ENCODE measurements around the gene TXNL4B.
"Not testable (repeated sequence)": the region's sequence is repeated elsewhere in the genome, so short reads cannot be mapped to it uniquely, and the experiment has no call there.

TXNL4B gene

DNA sequence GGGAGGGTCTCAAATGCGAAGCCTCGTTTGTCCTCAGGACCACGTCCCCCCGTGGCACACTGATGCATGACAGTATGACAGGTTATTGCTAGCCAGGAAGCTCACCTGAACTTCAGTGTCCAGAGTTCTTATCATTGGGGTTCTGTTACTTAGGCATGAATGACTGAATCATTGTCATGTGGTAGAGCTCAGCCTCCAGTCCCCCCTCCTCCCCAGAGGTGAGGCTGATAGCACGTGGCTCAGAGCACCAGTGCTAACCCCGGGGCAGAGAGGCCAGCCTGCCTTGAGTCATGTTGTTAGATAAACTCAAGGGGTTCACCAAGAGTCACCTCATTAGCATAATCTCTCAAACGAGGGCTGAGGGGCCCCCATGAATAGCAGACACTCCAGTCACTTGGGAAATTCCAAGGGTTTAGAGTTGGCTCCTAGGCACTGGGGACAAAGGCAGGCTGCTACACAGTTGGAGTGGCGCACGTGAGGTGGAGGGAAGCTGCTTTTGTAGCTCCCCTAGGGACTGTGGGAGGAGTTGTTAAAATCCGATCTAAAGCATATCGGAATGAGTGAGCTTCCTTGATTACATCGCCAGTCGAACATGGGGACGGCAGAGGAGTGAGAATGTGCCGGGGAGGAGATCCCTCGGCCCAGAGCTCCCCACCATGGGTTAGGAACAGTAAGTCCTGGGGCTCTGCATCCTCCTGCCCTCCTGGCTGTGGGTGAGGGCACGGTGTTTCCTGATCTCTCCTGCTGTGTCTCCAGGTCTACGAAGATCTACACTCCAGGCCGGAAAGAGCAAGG lies 18.4 kb upstream of the TXNL4B start:
- no peak for DNase-seq

DNA sequence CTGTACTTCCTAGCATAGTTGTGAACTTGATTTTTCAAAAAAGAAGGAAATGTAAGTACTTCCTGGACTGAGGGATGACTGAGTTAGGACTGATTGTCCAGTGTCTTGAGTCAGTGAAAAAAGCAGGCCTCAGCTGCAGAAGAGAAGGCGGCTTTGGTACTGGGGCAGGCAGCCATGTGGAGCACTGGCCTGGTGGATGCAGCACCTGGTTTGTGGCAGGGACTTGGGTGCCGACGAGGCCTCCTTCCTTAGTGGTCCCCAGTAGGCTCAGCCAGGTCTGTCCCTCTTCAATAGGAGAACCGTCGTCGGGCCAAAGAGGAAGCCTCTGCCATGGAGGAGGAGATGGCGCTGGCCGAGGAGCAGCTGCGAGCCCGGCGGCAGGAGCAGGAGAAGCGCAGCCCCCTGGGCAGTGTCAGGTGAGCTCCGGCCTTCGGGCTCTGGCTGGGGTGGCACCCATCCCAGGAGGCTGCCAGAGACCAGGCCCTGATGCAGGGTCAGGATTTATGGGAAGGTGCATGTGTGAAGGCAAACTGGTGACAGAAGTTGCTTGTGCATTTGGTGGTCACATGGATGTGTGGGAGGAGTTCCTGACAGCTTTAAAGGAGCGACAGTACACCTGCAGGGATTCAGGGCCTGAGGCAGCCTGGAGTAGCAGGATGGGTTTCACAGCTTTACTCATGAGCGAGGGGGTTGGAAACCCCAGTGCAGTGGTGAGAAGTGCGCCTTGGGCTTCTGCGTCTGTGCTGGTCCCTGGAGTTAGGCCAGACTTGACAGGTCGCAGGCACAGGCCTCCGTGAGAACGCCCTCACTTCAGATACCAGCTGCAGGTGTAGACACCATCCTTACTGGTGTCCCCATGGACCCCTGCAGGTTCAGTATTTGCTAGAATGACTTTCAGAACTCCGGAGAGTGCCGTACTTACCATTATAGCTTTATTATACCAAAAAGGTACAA lies 17.5 kb upstream of the TXNL4B start:
- DNase-seq: no peak

DNA sequence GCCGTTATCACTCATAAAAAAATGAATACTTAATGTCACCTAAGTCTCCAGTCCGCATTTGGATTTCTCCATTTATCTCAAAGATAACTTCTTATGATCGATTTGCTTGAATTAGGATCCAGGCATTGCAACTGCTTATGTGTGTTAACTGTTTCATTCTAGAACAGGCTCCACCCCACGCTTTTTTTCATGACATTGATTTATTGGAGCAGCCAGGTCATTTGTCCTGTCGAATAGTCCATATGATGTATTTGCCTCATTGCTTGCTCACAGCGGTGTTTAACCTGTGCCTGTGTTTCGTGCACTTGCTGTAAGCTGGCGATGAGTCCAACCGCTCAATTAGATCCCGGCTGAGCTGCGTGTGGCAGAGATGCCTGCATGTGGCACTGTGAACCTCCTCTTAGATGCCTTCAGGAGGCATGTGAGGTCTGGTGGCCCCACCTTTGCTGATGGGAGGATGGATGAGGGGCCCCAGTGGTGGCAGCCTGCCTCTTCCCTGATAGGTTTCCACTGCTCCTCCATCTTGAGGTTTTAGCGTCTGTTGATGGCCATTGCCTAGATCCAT lies 16.6 kb upstream of the TXNL4B start:
- DNase-seq: no peak

DNA sequence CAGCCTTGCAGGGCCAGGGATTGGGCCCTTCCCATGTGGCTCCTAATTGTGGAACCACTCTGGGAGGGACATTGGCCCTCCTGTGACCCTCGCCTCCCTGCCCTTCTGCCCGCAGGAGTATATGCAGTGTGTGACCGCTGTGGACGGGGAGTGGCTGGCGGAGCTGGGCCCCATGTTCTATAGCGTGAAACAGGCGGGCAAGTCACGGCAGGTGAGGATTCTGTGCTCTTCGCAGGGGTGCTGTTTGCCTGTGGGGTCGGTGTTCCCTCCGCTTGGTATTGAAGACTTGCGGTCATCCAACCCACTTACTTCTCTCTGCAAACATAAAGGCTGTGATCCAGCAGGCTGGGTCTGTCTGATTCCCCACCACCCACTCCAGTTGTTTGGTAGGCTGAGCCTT lies 15.9 kb upstream of the TXNL4B start:
- no peak for DNase-seq

DNA sequence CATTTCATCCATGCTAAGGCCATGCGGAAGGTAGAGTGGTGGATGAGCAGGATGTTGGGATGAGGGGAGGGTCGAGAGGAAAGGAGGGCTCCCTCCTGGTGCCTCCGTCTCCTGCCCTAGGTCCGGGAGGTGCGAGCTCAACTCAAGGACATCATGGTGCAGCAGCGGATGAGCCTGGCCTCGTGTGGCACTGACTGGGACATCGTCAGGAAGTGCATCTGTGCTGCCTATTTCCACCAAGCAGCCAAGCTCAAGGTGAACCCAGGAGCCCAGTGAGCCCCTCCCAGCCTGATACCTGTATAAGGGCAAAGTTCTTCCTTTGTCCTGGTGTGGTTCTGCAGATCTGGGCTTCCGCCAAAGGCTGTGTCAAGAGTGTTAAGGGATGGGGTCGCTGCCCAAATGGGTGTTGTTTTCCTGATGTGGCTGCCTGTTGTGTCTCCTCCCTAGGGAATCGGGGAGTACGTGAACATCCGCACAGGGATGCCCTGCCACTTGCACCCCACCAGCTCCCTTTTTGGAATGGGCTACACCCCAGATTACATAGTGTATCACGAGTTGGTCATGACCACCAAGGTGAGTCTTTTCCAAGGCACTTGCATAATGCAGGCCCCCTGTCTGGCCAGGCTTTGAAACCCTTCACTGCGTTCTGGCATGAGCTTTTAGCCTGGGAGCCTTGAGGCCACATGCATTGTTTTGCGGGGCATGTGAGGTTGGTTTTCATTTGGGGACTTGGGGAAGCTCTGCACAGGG lies 15.1 kb upstream of the TXNL4B start:
- DNase-seq: no peak

DNA sequence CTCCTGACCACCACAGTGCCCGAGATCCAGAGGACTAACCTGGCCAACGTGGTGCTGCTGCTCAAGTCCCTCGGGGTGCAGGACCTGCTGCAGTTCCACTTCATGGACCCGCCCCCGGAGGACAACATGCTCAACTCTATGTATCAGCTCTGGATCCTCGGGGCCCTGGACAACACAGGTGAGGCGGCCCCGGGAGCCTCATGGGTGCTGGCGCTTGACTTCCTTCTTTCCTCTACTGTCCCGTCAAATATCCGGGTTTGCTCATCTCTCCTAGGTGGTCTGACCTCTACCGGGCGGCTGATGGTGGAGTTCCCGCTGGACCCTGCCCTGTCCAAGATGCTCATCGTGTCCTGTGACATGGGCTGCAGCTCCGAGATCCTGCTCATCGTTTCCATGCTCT lies 14.0 kb upstream of the TXNL4B start:
- DNase-seq: no peak

DNA sequence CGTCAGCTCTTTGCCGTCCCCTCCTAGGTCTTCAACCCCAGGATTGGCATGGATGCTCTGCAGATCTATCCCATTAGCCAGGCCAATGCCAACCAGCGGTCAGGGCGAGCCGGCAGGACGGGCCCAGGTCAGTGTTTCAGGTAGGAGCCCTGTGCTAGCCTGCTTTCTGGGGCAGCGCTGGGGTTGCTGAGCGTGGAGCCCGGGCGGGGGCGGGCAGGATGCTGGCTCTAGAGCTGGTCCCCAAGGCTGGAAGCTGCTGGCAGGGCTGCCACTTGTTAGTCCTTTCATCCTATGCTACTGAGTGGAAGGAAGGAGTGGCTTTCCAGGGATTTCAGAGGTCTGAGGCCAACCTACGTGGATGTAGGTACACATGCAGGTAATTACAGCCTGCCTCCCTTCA lies 12.6 kb upstream of the TXNL4B start:
- no peak for DNase-seq

DNA sequence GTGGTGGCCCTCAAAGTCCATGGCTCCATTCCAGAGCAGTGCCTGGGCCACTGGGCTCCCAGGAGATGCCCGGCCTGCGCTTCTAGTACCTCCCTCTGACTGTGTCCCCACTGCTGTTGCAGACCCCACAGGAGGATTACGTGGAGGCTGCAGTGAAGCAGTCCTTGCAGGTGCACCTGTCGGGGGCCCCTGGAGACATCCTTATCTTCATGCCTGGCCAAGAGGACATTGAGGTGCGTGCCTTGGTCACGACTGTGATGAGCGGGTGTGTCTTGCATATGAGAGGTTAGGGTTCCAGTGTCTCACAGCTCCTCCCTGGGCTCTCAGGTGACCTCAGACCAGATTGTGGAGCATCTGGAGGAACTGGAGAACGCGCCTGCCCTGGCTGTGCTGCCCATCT lies 11.5 kb upstream of the TXNL4B start:
- DNase-seq: no peak

DNA sequence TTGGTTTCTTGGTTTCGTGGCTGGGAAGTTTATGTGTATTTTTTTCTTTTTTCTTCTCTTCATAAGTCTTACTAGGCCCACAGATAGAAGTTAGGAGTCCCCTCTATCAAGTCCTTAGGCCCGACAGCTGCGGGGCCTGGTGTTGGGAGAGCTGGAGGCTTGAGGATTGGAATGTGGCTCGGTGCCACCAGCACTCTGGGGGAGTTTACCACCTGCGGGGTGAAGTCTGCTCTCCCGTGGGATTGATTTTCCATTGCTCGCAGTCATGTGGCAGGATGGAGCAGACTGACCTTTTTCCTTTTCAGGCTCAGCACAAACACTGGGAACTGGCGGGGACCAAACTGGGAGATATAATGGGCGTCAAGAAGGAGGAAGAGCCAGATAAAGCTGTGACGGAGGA lies 7.8 kb upstream of the TXNL4B start:
- DNase-seq: no peak

DNA sequence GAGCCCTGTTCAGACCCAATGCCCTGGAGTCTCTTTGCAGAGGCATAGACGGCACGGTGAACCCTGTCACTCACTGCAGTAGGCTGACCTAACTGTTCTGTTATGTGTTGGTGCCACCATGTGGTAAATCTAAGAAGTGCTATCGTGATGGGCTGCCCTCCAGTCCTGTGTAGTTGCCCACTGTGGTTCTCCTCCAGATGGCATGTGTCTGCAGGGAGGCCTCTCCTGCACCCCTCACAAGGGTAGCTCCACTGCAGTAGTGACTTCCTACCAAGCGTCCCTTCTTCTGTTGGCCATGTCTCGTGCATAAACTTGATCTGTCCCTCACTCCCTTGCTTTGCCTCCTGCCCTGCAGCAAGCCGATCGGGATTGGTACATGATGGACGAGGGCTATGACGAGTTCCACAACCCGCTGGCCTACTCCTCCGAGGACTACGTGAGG lies 6.0 kb upstream of the TXNL4B start:
- peak; percentile 47 for DNase-seq

DNA sequence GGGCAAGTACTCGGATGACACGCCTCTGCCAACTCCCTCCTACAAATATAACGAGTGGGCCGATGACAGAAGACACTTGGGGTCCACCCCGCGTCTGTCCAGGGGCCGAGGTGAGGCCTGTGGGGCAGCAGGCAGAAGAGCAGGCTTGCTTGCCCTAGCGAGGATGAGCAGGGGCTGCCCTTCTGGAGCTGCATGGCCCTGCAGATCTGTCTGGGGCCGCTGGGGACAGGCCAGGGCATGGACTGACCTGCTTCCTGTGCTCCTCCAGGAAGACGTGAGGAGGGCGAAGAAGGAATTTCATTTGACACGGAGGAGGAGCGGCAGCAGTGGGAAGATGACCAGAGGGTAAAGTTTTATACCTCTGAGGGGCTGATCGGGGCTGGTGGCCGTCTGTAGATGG lies 5.5 kb upstream of the TXNL4B start:
- DNase-seq: no peak

DNA sequence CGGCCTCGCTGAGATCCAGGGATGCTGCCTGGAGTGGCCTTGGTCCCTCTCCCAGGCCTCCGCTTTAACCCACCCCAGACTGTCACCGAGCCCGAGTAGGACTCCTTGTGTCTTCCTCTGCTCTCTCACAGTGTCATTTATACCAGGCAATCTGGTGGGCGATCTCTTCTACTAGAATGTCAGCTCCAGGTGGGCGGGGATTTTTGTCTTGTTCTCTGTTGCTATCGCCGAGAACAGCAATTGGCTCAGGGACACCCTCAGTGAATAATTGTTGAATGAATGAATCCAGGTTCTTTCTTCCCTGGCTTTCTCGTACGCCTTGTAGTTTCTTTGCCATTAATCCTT lies 818 bp upstream of the TXNL4B start:
- no peak for DNase-seq

DNA sequence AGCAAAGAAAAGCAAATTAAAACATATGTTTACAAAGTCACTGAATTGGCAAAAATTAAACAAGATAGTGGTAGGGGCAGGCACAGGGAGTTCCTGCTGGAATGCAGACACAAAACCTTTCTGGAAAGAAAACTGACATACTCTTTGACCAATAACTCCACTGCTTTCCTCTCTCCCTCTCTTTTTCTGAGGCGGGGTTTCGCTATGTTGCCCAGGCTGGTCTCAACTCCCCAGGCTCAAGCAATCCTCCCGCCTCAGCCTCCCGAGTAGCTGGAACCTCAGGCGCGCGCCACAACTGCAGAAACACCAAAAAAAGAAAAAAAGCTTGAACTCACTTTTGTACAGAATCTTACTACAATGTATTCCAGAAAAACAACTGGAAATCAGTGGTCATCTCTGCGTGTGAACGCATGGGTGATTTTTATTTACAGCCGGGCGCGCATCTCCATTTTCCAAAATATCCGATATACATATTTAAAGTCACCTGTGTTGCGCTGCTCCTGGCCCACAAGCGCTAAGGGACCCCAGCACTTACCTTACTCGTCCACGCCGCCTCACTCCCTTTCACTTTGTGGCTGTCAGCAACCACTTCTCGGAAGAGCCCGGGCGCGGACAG lies 480 bp downstream of the TXNL4B start:
- DNase-seq: no peak

DNA sequence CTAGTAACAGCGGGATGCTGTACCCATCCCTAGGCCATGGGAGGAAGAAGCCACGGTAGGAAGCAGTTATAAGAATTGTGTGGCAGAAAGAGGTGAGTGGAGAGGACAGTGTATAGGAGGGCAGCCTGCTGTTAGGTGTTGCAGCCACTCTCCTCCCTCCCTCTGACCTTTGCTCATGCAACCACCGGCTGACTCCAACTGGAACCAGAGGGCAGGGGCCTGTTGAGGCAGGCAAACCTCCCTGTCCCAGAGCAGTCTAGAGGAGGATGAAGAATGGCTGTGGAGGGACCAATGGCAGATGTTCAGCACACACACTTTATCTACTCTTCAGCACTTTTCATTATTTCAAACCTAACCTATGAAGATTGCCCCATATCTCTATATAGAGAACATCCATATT lies 2.2 kb downstream of the TXNL4B start:
- no peak for DNase-seq

DNA sequence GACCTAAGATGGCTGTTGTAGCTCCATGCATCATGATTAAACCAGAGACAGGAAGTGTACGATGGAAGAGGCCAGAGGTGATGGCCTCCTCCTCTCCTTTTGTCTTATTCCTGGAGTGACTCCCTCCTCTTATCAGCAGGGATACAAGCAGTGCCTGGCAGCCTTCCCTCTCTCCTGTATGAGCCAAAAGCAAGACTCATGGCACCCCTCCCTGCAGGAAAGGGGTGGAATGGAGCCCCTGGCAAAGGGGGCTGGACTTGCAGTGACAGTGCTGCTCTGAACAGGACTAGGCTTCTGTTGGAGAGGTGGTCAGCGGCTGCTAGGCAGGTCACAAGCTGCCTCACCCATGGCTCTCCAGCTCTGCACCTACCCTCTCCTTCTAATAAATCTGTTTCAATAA lies 8.4 kb downstream of the TXNL4B start:
- no peak for DNase-seq

DNA sequence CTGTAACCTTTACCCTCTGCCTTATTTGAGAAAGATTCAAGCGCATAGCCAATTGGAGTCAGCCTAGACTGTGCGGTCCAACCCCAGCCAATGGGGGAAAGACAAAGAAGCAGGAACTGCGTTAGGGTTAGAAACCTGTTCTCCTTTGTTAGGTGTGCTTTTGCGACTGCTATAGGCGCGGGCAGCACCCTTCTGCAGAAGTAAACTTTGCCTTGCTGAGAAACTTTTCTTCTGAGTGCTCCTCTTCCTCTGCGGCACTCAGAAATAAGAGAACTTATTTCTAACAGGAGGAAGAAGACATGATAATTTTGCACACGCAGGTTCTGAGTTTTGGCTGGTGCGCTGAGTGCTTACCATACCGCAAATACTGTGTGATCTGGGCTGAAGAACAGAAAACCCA lies 9.0 kb downstream of the TXNL4B start:
- no peak for DNase-seq

DNA sequence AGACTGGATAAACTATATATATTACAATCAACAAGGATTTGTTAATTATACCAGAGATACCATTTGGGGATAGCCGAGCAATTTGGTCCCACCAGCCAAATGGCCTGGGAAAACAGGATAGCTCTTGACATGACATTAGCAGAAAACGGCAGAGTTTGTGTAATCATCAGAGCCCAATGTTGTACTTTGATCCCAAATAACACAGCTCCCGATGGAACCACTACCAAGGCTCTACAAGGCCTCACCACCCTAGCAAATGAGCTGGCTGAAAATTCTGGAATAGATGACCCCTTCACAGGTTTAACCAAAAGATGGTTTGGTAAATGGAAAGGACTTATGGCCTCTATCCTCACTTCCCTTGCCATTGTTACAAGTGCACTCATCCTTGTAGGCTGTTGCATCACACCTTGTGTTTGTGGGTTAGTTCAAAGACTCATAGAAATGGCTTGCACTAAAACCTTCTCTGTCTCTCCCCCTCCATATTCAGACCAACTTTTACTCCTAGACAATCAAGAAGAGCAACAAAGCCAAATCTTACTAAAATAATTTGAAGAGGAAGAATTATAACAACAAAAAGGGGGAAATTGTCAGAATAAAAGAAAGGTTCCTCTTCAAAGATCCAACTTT lies 9.5 kb downstream of the TXNL4B start:
- no peak for DNase-seq

DNA sequence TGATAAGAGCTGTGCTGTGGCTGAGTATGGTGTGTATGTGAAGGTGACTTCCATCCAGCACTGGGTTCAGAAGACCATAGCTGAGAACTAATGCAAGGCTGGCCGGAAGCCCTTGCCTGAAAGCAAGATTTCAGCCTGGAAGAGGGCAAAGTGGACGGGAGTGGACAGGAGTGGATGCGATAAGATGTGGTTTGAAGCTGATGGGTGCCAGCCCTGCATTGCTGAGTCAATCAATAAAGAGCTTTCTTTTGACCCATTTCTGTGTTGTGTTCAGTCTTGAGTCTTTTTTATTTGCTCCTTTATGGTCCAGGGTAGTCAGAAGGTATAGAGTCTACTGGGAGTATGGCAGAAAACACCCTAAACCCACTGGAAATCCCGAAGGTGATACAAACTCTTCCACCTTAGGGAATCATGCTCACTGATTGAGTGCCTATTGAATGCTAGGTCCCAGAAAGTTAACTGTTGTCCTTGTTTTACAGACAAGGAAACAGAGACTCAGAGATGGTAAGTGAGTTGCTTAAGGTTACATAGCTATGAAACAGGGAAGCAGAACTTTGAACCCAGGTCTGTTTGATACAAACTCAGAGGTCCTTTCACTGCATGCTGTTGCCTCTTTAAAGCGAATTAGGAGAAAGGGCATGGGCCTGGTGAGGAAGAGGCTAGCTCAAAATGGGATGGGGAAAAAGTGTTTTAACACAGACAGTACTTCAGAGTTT lies 16.3 kb downstream of the TXNL4B start:
- not testable (repeated sequence) for DNase-seq

DNA sequence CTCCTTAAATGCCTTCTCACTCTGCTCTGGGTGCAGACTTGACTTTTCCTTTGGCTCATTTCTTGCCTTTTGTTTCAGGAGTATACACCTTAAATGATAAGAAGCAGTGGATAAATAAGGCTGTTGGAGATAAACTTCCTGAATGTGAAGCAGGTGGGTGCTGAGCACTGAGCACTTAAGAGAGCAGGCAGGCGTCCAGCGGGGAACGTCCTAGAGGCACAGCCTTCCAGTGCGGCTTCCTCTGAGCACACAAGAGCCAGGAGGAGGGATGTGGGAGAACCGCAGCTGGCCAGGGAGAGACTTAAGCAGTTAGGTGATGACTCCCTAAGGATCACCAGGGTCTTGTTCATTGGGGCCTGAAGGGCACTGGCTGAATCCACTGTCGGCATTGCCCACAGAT lies 18.4 kb downstream of the TXNL4B start:
- DNase-seq: not testable (repeated sequence)

DNA sequence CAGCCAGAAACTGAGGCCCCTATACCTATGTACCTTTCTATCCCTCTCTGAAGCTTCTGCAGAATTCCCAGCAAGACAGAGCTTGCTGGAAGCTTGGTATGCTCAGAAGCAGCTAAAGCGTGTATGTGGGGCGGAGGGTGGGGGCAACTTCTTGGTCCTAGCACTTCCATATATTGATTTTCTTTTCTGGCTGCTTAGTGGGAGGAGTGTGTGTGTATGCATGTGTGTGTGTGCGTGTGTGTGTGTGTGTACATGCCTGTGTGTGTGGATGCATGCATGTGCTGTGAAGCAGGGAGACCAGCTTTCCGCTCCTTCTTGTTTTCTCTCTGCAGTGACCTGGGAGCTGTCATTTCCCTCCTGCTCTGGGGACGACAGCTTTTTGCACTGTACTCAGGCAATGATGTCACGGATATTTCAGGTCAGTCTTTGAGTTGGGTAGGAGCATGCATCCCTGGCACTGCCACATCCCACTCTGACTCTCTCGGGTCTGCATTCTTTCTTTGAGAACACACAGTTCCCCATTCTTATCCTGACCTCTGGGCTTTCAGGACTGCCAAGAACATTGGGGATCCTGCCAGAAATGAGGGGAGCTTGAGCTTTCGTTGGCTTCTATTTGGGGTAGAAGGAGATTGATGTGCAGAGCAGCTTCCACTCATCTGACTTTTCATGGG lies 19.7 kb downstream of the TXNL4B start:
- no peak for DNase-seq
